HG03060 (cell line): ENCODE measurements around the gene GRHL1.
"Not testable (repeated sequence)": the region's sequence is repeated elsewhere in the genome, so short reads cannot be mapped to it uniquely, and the experiment has no call there.

Experiments
- ATAC-seq: cut with Tn5 transposase; IDR thresholded peaks from one replicate; pipeline ENCODE4 v1.9.1; 2021; ENCODE audit warnings: low read depth, moderate number of reproducible peaks; ENCODE audit not compliant: unreplicated experiment

Gene GRHL1

DNA sequence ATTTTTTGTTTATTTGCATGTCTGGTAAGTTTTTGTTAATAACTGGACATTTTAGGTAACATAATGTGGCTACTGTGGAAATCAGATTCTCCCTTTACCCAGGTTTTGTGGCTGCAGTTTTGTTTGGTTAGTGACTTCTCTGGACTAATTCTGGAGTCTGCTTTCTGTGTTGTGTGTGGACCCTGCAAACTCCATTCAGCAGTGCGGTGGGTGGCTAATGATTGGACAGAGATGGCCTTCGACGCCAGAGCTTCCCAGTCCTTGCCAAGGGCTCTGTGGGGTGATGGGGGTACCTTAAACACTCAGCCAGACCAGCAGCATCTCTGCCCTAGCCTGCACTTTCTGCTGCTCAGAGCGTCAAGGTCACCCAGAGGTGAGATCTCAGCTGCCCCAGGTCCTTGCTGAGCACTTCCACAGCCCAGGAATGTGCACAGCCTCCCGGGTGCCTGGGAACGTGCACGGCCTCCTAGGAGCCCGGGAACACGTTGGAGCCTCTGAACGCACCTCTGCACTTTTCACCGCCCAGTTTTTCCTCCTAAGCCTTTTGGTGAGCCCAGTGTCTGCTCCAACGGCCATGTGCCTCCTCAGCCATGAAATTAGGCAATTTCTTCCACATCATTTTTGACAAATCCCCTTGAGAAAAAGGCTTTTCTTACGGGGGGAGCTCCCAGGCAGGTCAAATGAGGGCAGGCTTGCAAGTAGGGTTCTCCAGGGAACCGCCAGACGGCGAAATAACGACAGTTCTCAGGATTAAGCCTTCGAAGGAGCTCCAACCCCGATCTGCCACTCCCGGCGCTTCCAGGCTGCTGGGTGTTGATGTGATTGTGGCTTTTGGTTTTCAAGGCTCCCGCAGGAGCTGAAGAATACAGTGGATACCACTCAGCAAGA lies 56.7 kb downstream of the GRHL1 start:
- no peak for ATAC-seq

DNA sequence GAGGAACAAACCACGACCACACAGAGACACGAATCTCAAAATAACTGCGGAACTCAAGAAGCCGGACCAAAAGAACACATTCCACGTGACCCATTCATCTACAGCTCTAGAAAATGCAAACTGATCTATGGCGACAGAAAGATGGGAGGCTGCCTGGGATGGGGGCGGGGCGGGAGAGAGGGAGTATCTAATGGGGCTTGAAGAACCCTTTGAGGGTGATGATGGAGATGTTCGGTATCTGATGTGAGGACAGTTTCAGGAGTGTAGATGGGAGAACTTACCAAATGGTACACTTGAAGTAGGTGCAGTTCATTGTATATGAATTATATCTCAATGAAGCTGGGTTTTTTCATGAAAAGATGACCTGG lies 57.3 kb downstream of the GRHL1 start:
- ATAC-seq, result no peak

DNA sequence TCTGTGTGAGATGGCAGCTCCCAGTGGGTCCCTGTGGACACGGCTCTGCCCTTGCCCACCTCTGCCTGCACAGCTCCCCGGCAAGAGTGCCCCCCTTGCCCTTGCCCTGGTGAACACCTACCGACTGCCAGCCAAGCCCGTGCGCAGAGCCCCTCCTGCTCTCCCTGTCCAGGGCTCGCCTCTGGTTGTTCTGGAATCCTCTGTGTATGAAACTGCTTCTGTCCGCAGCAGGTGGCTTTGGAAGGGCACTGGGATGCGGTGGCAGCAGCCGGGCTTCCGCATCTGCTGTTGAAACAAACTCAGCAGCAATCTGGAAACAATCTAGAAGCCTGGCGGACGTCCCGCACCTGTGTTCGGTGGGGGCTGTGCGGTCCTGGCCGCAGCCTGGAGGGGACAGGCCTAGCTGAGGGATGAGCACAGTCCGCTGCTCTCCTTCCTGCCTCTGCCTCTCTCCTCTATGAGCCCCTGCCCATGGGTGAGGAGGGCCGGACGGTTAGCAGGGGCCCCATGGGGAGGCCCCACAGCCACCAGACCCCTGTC lies 57.8 kb downstream of the GRHL1 start:
- no peak for ATAC-seq

DNA sequence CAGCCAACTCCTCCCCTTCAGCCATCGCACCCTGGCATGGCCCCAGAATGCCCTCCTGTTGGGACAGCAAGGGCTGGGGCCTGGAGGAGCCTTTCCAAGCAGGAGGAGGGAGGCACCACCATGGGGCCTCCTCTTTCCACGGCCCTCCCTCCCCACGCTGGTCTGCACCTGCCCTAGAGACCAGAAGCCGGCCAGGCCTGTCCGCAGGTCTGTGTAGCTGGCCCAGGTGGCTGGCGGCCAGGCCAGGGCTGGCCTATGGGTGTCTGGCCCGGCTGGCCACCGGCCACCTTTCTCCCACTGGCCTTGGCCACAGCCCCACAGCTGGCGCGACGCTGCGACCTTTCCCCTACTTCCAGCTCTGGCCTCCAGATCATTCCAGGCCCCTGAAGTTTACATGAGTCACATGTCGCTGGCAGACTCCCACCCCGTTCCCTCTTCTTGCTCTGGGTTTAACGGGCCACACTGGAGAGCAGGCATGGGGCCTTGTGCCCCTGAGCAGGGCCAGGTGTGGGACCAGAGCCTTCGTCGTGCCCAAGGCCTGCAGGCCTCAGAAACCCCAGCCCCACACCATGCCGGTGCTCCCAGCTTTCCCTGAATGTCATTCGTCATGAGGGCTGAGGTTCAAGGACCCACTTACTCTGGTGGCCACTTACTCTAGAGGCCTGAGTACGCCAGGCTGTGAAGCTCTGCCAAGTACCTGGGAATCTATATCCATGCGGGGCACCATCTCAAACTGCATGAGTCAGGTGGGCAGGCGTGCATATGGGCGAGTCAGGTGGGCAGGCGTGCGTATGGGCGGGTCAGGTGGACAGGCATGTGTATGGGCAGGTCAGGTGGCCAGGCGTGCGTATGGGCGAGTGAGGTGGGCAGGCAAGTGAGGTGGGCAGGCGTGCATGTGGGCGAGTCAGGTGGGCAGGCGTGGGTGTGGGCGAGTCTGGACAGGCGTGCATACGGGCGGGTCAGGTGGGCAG lies 58.6 kb downstream of the GRHL1 start:
- ATAC-seq, result no peak

DNA sequence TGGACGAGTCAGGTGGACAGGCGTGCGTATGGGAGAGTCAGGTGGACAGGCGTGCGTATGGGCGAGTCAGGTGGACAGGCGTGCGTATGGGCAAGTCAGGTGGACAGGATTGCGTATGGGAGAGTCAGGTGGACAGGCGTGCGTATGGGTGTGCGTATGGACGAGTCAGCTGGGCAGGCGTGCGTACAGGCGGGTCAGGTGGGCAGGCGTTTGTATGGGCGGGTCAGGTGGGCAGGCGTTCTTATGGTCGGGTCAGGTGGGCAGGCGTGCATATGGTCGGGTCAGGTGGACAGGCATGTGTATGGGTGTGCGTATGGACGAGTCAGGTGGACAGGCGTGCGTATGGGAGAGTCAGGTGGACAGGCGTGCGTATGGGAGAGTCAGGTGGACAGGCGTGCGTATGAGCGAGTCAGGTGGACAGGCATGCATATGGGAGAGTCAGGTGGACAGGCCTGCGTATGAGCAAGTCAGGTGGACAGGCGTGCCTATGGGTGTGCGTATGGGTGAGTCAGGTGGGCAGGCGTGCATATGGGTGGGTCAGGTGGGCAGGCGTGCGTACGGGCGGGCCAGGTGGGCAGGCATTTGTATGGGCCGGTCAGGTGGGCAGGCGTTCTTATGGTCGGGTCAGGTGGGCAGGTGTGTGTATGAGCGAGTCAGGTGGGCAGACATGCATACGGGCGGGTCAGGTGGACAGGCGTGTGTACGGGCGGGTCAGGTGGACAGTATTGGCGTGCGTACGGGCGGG lies 59.5 kb downstream of the GRHL1 start:
- ATAC-seq, result not testable (repeated sequence)

DNA sequence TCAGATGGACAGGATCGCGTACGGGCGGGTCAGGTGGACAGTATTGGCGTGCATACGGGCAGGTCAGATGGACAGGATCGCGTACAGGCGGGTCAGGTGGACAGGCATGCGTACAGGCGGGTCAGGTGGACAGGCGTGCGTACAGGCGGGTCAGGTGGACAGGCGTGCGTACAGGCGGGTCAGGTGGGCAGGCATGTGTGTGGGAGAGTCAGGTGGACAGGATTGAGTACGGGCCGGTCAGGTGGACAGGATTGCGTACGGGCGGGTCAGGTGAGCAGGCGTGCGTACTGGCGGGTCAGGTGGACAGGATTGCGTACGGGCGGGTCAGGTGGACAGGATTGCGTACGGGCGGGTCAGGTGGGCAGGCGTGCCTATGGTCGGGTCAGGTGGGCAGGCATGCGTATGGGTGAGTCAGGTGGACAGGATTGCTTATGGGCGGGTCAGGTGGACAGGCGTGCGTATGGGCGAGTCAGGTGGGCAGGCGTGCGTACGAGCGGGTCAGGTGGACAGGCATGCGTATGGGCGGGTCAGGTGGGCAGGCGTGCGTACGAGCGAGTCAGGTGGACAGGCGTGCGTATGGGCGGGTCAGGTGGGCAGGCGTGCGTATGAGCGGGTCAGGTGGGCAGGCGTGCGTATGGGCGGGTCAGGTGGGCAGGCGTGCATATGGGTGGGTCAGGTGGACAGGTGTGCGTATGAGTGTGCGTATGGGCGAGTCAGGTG lies 60.3 kb downstream of the GRHL1 start:
- ATAC-seq, result not testable (repeated sequence)

- ATAC-seq, result not testable (repeated sequence)
Observed at GRCh38 chr2:10012366-10012962, 61.0 kb downstream of the GRHL1 start.

- no peak for ATAC-seq
Observed at GRCh38 chr2:10012963-10013461, 61.5 kb downstream of the GRHL1 start.

- not testable (repeated sequence) for ATAC-seq
Observed at GRCh38 chr2:10013651-10014417, 62.3 kb downstream of the GRHL1 start.

DNA sequence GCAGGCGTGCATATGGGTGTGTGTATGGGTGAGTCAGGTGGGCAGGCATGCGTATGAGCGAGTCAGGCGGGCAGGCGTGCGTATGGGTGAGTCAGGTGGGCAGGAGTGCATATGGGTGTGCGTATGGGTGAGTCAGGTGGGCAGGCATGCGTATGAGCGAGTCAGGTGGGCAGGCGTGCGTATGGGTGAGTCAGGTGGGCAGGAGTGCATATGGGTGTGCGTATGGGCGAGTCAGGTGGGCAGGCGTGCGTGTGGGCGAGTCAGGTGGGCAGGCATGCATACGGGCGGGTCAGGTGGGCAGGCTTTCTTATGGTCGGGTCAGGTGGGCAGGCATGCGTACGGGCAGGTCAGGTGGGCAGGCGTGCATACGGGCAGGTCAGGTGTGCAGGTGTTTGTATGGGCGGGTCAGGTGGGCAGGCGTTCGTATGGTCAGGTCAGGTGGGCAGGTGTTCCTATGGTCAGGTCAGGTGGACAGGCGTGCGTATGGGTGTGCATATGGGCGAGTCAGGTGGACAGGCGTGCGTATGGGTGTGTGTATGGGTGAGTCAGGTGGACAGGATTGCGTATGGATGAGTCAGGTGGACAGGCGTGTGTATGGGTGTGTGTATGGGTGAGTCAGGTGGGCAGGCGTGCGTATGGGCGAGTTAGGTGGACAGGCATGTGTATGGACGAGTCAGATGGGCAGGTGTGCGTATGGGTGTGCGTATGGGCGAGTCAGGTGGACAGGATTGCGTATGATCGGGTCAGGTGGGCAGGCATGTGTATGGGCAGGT lies 63.1 kb downstream of the GRHL1 start:
- ATAC-seq, result no peak

DNA sequence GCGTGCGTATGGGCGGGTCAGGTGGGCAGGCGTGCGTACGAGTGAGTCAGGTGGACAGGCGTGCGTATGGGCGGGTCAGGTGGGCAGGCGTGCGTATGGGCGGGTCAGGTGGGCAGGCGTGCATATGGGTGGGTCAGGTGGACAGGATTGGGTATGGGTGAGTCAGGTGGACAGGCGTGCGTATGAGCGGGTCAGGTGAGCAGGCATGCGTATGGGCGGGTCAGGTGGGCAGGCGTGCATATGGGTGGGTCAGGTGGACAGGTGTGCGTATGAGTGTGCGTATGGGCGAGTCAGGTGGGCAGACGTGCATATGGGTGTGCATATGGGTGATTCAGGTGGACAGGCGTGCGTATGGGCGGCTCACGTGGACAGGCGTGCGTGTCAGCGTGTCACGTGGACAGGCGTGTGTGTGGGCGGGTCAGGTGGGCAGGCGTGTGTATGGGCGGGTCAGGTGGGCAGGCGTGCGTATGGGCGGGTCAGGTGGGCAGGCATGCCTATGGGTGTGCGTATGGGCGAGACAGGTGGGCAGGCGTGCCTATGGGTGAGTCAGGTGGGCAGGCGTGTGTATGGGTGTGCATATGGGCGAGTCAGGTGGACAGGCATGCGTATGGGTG lies 64.0 kb downstream of the GRHL1 start:
- ATAC-seq, result not testable (repeated sequence)

- no peak for ATAC-seq
Observed at GRCh38 chr2:10016001-10016801, 64.7 kb downstream of the GRHL1 start.

DNA sequence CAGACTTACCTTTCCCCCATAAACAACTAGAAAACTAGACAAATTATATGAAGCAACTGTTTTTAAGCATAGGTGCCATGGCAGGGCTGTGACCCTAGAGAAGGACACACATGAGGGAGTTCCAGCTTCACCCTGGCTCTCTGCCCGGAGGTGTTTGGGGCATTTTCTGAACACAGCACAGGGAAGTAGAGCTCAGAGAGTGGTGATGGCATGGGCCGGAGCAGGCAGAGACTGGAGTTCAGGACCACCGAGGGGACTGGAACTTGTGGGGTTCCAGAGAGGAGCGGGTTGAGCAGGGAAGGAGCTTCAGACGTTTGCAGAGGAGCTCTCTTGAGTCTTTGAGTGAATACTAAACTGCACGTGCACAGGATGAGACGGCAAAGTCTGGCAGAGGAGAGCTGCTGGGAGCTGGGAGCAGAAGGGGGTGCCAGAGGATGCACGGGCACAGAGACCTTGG lies 65.3 kb downstream of the GRHL1 start:
- no peak for ATAC-seq

DNA sequence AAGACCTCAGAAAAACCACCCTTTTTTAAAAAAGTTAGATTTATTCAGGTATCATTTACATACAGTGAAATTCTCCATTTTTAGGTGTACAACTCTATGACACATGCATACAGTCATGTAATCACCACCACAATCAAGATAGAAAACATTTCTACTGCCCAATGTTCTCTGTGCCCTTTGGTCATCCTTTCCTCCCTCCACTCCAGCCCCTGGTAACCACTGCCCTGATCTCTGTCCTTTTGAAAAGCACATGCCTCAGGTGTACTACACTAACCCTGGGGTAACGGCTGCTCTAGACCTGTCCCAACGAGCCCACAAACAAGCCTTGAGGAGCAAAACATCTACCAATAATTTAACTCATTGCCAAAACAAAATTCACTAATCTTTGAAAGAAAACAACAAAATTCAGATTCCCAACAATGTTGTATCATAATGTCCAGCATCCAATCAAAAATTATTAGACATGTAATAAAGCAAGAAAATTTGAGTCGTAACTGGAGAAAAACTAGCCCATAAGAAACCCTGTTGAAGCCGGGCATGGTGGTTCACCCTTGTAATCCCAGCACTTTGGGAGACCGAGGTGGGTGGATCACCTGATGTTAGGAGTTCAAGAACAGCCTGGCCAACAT lies 65.9 kb downstream of the GRHL1 start:
- ATAC-seq, result no peak

- no peak for ATAC-seq
Observed at GRCh38 chr2:10019174-10019573, 67.7 kb downstream of the GRHL1 start.
